ENCODE data around the gene BAHCC1. TPM values are rescaled to one million over a fixed set of nuclear protein-coding genes. Genes with fewer than 3 reads are reported as not detected.

BAHCC1 gene
- total RNA-seq, 1 experiment from 2014 or later = 3.1 TPM

GRCh38 chr17:81434681-81435417 is 39.6 kb downstream of the BAHCC1 start:
- Histone ChIP-seq H3K79me2 (ENCODE audit: insufficient read depth, low read length) (no peaks in the 10 kb centered on the region), H3K18ac (ENCODE audit: insufficient read length, low read depth, low read length) (no peak overlapping the region), H3K23ac (ENCODE audit: insufficient read length, low read depth, low read length) (no peak overlapping the region), H3K23me2 (ENCODE audit: insufficient read length, low read depth, low read length, poor library complexity, severe bottlenecking) (no peaks in the 10 kb centered on the region), H3K4me1 (ENCODE audit: insufficient read depth, low read length) (no peaks in the 10 kb centered on the region), H3K79me1 (ENCODE audit: insufficient read depth, low read depth, low read length, poor library complexity, severe bottlenecking) (no peaks in the 10 kb centered on the region), H3K27me3 (ENCODE audit: insufficient read depth, low read length) (no peaks in the 10 kb centered on the region), H2BK20ac (ENCODE audit: low read depth, low read length, poor library complexity, severe bottlenecking) (no peak overlapping the region), H3K4ac (ENCODE audit: low read depth, low read length) (no peak overlapping the region), H4K5ac (ENCODE audit: insufficient read length, low read depth, low read length) (no peak overlapping the region), H2BK15ac (ENCODE audit: low read depth, low read length) (no peak overlapping the region), H2BK5ac (ENCODE audit: insufficient read length, low read length) (no peak overlapping the region), H2AK5ac (ENCODE audit: insufficient read length, low read length) (no peak overlapping the region), H4K8ac (replicated peaks; ENCODE audit: insufficient read length, low read depth, low read length) (no peak overlapping the region), H3K9me3 (ENCODE audit: control insufficient read depth, low read depth, low read length) (no peaks in the 10 kb centered on the region), H3T11ph (ENCODE audit: low read length) (no peak overlapping the region), H3K27ac (ENCODE audit: insufficient read length, low read depth, low read length) (no peak overlapping the region), H2BK120ac (ENCODE audit: low read depth, low read length, poor library complexity, severe bottlenecking) (no peak overlapping the region), H3K56ac (ENCODE audit: insufficient read length, low read depth, low read length) (no peak overlapping the region), H2AFZ (ENCODE audit: low read length) (no peak overlapping the region), H3K4me2 (ENCODE audit: insufficient read depth, insufficient read length, low read length) (no peak overlapping the region), H3K9ac (ENCODE audit: extremely low read depth, insufficient read length, low read length) (no peak overlapping the region), H4K91ac (ENCODE audit: insufficient read length, low read depth, low read length) (no peak overlapping the region), H4K20me1 (ENCODE audit: control insufficient read depth, insufficient read depth, insufficient read length) (peaks cover 4% of the 10 kb centered on the region), H2BK12ac (ENCODE audit: insufficient read length, low read depth, low read length) (no peak overlapping the region), H3K14ac (ENCODE audit: insufficient read depth, low read length) (no peak overlapping the region; the same call in 1 of the 2 replicates)
- H3K9me3 Mint-ChIP-seq = no peaks in the 10 kb centered on the region
- peaks cover 0 to 8% of the 10 kb centered on the region in 2 experiments; a peak in 2 of 4 replicates for H3K4me1 Mint-ChIP-seq
- no peak for DNase-seq
- no peak overlapping the region for H3K27ac Mint-ChIP-seq
- no peaks in the 10 kb centered on the region; the same call in 1 of the 2 replicates for H3K27me3 Mint-ChIP-seq (ENCODE audit: low read depth)
- H3K36me3 Mint-ChIP-seq (ENCODE audit: insufficient read depth in 1 of 3, low read depth in 3 of 3) = no peaks in the 10 kb centered on the region
- WGBS (ENCODE audit: extremely low coverage, insufficient read length, low lambda C conversion rate) = no CpG with 5 or more reads among the region's 17 CpGs
- TF ChIP-seq, protein P1, sequence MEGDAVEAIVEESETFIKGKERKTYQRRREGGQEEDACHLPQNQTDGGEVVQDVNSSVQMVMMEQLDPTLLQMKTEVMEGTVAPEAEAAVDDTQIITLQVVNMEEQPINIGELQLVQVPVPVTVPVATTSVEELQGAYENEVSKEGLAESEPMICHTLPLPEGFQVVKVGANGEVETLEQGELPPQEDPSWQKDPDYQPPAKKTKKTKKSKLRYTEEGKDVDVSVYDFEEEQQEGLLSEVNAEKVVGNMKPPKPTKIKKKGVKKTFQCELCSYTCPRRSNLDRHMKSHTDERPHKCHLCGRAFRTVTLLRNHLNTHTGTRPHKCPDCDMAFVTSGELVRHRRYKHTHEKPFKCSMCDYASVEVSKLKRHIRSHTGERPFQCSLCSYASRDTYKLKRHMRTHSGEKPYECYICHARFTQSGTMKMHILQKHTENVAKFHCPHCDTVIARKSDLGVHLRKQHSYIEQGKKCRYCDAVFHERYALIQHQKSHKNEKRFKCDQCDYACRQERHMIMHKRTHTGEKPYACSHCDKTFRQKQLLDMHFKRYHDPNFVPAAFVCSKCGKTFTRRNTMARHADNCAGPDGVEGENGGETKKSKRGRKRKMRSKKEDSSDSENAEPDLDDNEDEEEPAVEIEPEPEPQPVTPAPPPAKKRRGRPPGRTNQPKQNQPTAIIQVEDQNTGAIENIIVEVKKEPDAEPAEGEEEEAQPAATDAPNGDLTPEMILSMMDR (conservative IDR thresholded peaks at IDR 0.05) = no peak
- no peak overlapping the region for H3K4me3 Mint-ChIP-seq
